HepG2 (cell line): ENCODE results near the gene CSTF1.

Source experiments
- CTCF ChIP-seq: sonication (generic); formaldehyde crosslinking; IDR thresholded peaks from 2 replicates; pipeline ENCODE4 v1.5.0; 2020; ENCODE audit warnings: mild to moderate bottlenecking, missing genetic modification reagents, moderate library complexity
- GABPB1 ChIP-seq: IDR thresholded peaks from 2 replicates; pipeline ENCODE4 v1.6.1; 2016; ENCODE audit warnings: mild to moderate bottlenecking, missing genetic modification reagents, moderate library complexity, missing compliant biosample characterization
- MTF1 ChIP-seq: sonication (generic); formaldehyde crosslinking; IDR thresholded peaks from 2 replicates; pipeline ENCODE4 v1.5.0; 2020; ENCODE audit warnings: missing genetic modification reagents
- PHF20 ChIP-seq: sonication (generic); formaldehyde crosslinking; IDR thresholded peaks from 2 replicates; pipeline ENCODE4 v1.5.0; 2020; ENCODE audit warnings: mild to moderate bottlenecking, missing genetic modification reagents
- STAT5B ChIP-seq: sonication (generic); formaldehyde crosslinking; IDR thresholded peaks from 2 replicates; pipeline ENCODE4 v1.4.0; 2020; ENCODE audit warnings: missing genetic modification reagents
- ZFP1 ChIP-seq: IDR thresholded peaks from 2 replicates; pipeline ENCODE4 v1.6.1; 2016
- ZGPAT ChIP-seq: IDR thresholded peaks from 2 replicates; pipeline ENCODE4 v1.6.1; 2016; ENCODE audit warnings: mild to moderate bottlenecking
- ZNF331 ChIP-seq: sonication (generic); formaldehyde crosslinking; IDR thresholded peaks from 2 replicates; pipeline ENCODE4 v1.4.0; 2020; ENCODE audit warnings: missing genetic modification reagents
- ZNF768 ChIP-seq: sonication (generic); formaldehyde crosslinking; IDR thresholded peaks from 2 replicates; pipeline ENCODE4 v1.4.0; 2020; ENCODE audit warnings: missing genetic modification reagents

- no peak for TF ChIP-seq ZNF331 (CRISPR knock-in tag)
- TF ChIP-seq ZNF768, result no peak
- no peak for TF ChIP-seq ZFP1 (CRISPR knock-in tag)
- no peak for TF ChIP-seq PHF20 (CRISPR knock-in tag)
- no peak for TF ChIP-seq CTCF (CRISPR knock-in tag)
- TF ChIP-seq ZGPAT (CRISPR knock-in tag), result no peak
- TF ChIP-seq GABPB1 (CRISPR knock-in tag), result no peak
- no peak for TF ChIP-seq MTF1 (CRISPR knock-in tag)
- TF ChIP-seq STAT5B, result no peak
Observed at GRCh38 chr20:56454754-56455153, 62.3 kb downstream of the CSTF1 start.
